HL-60 (cell line): ENCODE measurements around the gene AKR1C2.

Source experiments
- DNase-seq, 2 experiments: peaks; one replicate each; pipeline ENCODE4 v3.0.0-alpha.2; 2010 to 2020; ENCODE audit warnings: low read depth in 1 of 2, low spot score in 1 of 2
- H3K27ac ChIP-seq: fragments of 250-450 bp; sonication (Bioruptor Pico); replicated peaks from 2 replicates; pipeline ENCODE4 v1.5.1; 2020; ENCODE audit warnings: mild to moderate bottlenecking, moderate library complexity
- H3K27me3 ChIP-seq: fragments of 250-450 bp; sonication (Bioruptor Pico); 2 replicates; pipeline ENCODE4 v1.5.1; 2021; ENCODE audit warnings: mild to moderate bottlenecking, moderate library complexity; ENCODE audit not compliant: insufficient read depth, poor library complexity, severe bottlenecking
- H3K4me3 ChIP-seq: replicated peaks from 2 replicates; pipeline ENCODE4 v1.5.1; 2011; ENCODE audit warnings: mild to moderate bottlenecking, control low read depth, low read length; ENCODE audit not compliant: insufficient read depth
- GABPA ChIP-seq: IDR thresholded peaks from 2 replicates; pipeline ENCODE4 v1.6.1; 2012; ENCODE audit warnings: low read depth
- POLR2AphosphoS5 ChIP-seq: IDR thresholded peaks from 2 replicates; pipeline ENCODE4 v1.6.1; 2012; ENCODE audit warnings: low read depth
- SPI1 ChIP-seq: IDR thresholded peaks from 2 replicates; pipeline ENCODE4 v1.6.1; 2012; ENCODE audit warnings: low read depth, mild to moderate bottlenecking, borderline replicate concordance
- TF ChIP-seq, protein P1 (sequence below): IDR thresholded peaks from 2 replicates; pipeline ENCODE4 v1.6.1; 2012; ENCODE audit warnings: low read depth; ENCODE audit not compliant: insufficient replicate concordance
- TF ChIP-seq, protein P2 (sequence below): IDR thresholded peaks from one replicate; pipeline ENCODE4 v1.5.1; 2011; ENCODE audit warnings: low read length, control low read depth, inconsistent platforms; ENCODE audit not compliant: insufficient read depth

AKR1C2 gene

DNA sequence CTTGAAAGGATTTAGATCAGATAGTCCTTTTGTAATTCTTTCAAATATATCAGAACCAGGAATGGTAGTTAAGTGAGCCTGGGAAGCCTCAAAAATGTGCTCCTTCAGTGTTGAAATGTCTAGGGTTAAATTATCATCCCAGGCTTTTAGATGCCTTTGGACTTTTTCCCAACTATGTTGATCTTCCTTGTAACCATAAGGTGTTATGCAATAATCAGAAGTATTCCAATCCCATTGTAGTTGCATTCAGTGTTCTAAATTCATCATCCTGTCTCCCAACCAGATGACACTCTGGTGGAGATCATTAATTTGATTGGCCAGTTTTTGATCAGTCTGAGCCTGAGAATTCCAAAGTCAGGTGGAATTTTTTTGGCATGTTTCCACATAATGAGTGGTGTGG lies 35.1 kb upstream of the AKR1C2 start:
- no peak overlapping the region for H3K27ac ChIP-seq
- no peak for TF ChIP-seq POLR2AphosphoS5
- TF ChIP-seq, protein P1, sequence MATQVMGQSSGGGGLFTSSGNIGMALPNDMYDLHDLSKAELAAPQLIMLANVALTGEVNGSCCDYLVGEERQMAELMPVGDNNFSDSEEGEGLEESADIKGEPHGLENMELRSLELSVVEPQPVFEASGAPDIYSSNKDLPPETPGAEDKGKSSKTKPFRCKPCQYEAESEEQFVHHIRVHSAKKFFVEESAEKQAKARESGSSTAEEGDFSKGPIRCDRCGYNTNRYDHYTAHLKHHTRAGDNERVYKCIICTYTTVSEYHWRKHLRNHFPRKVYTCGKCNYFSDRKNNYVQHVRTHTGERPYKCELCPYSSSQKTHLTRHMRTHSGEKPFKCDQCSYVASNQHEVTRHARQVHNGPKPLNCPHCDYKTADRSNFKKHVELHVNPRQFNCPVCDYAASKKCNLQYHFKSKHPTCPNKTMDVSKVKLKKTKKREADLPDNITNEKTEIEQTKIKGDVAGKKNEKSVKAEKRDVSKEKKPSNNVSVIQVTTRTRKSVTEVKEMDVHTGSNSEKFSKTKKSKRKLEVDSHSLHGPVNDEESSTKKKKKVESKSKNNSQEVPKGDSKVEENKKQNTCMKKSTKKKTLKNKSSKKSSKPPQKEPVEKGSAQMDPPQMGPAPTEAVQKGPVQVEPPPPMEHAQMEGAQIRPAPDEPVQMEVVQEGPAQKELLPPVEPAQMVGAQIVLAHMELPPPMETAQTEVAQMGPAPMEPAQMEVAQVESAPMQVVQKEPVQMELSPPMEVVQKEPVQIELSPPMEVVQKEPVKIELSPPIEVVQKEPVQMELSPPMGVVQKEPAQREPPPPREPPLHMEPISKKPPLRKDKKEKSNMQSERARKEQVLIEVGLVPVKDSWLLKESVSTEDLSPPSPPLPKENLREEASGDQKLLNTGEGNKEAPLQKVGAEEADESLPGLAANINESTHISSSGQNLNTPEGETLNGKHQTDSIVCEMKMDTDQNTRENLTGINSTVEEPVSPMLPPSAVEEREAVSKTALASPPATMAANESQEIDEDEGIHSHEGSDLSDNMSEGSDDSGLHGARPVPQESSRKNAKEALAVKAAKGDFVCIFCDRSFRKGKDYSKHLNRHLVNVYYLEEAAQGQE: no peak
- H3K4me3 ChIP-seq: no peak overlapping the region
- H3K27me3 ChIP-seq: no peaks in the 10 kb centered on the region
- DNase-seq: no peak

- Histone ChIP-seq H3K27me3 (no peaks in the 10 kb centered on the region), H3K27ac (no peak overlapping the region), H3K4me3 (no peak overlapping the region)
- no peak for DNase-seq
- no peak for TF ChIP-seq SPI1
- TF ChIP-seq POLR2AphosphoS5: no peak
- TF ChIP-seq, protein P1: no peak
- TF ChIP-seq, protein P2, sequence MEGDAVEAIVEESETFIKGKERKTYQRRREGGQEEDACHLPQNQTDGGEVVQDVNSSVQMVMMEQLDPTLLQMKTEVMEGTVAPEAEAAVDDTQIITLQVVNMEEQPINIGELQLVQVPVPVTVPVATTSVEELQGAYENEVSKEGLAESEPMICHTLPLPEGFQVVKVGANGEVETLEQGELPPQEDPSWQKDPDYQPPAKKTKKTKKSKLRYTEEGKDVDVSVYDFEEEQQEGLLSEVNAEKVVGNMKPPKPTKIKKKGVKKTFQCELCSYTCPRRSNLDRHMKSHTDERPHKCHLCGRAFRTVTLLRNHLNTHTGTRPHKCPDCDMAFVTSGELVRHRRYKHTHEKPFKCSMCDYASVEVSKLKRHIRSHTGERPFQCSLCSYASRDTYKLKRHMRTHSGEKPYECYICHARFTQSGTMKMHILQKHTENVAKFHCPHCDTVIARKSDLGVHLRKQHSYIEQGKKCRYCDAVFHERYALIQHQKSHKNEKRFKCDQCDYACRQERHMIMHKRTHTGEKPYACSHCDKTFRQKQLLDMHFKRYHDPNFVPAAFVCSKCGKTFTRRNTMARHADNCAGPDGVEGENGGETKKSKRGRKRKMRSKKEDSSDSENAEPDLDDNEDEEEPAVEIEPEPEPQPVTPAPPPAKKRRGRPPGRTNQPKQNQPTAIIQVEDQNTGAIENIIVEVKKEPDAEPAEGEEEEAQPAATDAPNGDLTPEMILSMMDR: no peak
- no peak for TF ChIP-seq GABPA
Measured at GRCh38 chr10:5038101-5038500, 34.4 kb upstream of the AKR1C2 start.

GRCh38 chr10:5036511-5036910 lies 32.9 kb upstream of the AKR1C2 start:
- no peak overlapping the region for H3K27ac ChIP-seq
- no peak for DNase-seq
- TF ChIP-seq GABPA (no peak), POLR2AphosphoS5 (no peak), SPI1 (no peak)
- TF ChIP-seq, protein P2: no peak
- TF ChIP-seq, protein P1: no peak
- no peak overlapping the region for H3K4me3 ChIP-seq
- H3K27me3 ChIP-seq: no peaks in the 10 kb centered on the region

- DNase-seq: no peak
- Histone ChIP-seq H3K27ac (no peak overlapping the region), H3K4me3 (no peak overlapping the region), H3K27me3 (no peaks in the 10 kb centered on the region)
- TF ChIP-seq, protein P1: no peak
- TF ChIP-seq SPI1: no peak
- TF ChIP-seq POLR2AphosphoS5: no peak
- TF ChIP-seq, protein P2: no peak
- no peak for TF ChIP-seq GABPA
Measured at GRCh38 chr10:5035356-5035755, 31.7 kb upstream of the AKR1C2 start.
